Stimulated activated CD8-positive, alpha-beta memory T cell treated with anti-CD3 and anti-CD28 coated beads, Interleukin-12 subunit alpha, Interleukin-12 subunit beta, amount 100 ng/mL, for 24 hours (primary cell): ENCODE results near the gene EDEM3.
"Not testable (repeated sequence)": the region's sequence is repeated elsewhere in the genome, so short reads cannot be mapped to it uniquely, and the experiment has no call there.

Experiments
- DNase-seq: peaks from one replicate; pipeline ENCODE4 v3.0.0-alpha.2; 2020; ENCODE audit errors: extremely low read depth

Gene EDEM3

GRCh38 chr1:184768467-184768866 is 13.8 kb upstream of the EDEM3 start:
- DNase-seq: no peak

- DNase-seq: no peak
Measured at GRCh38 chr1:184767591-184767990, 12.9 kb upstream of the EDEM3 start.

- DNase-seq: no peak
Measured at GRCh38 chr1:184764483-184764882, 9.8 kb upstream of the EDEM3 start.

GRCh38 chr1:184763520-184763919 is 8.9 kb upstream of the EDEM3 start:
- DNase-seq: not testable (repeated sequence)

GRCh38 chr1:184761969-184762485 is 7.4 kb upstream of the EDEM3 start:
- no peak for DNase-seq

- DNase-seq: no peak
Measured at GRCh38 chr1:184759651-184760050, 5.0 kb upstream of the EDEM3 start.

GRCh38 chr1:184759112-184759511 is 4.5 kb upstream of the EDEM3 start:
- no peak for DNase-seq

GRCh38 chr1:184757891-184758290 is 3.2 kb upstream of the EDEM3 start:
- DNase-seq: no peak

- no peak for DNase-seq
Measured at GRCh38 chr1:184757406-184757805, 2.7 kb upstream of the EDEM3 start.

GRCh38 chr1:184755226-184756065 is 788 bp upstream of the EDEM3 start:
- DNase-seq: no peak

GRCh38 chr1:184753608-184754475 is 816 bp downstream of the EDEM3 start:
- DNase-seq: peak; percentile 10

GRCh38 chr1:184753117-184753516 is 1.5 kb downstream of the EDEM3 start:
- DNase-seq: no peak

- DNase-seq: no peak
Measured at GRCh38 chr1:184752656-184753055, 2.0 kb downstream of the EDEM3 start.

- no peak for DNase-seq
Measured at GRCh38 chr1:184748740-184749139, 5.9 kb downstream of the EDEM3 start.

- no peak for DNase-seq
Measured at GRCh38 chr1:184747089-184747955, 7.3 kb downstream of the EDEM3 start.

GRCh38 chr1:184745929-184746638 is 8.6 kb downstream of the EDEM3 start:
- DNase-seq: no peak

- no peak for DNase-seq
Measured at GRCh38 chr1:184745110-184745509, 9.5 kb downstream of the EDEM3 start.

GRCh38 chr1:184743062-184743756 is 11.4 kb downstream of the EDEM3 start:
- no peak for DNase-seq

- no peak for DNase-seq
Measured at GRCh38 chr1:184740344-184740743, 14.3 kb downstream of the EDEM3 start.

- no peak for DNase-seq
Measured at GRCh38 chr1:184739796-184740195, 14.9 kb downstream of the EDEM3 start.
